Naive thymus-derived CD4-positive, alpha-beta T cell (primary cell): Measurements from ENCODE around the gene PRAMEF4. TPM values are rescaled to one million over a fixed set of nuclear protein-coding genes. Genes with fewer than 3 reads are reported as not detected.
"Not testable (repeated sequence)": the region's sequence is repeated elsewhere in the genome, so short reads cannot be mapped to it uniquely, and the experiment has no call there.

ENCODE experiments used
- ATAC-seq: fragments of 150-1000 bp; cut with Tn5 transposase; 2 replicates; pipeline ENCODE4 v1.10.0; 2021; ENCODE audit warnings: mild to moderate bottlenecking, moderate library complexity
- CTCF ChIA-PET: fragments of 350-600 bp; sonication (Branson Sonifier 250); formaldehyde crosslinking; loops from one replicate; lab custom pipeline; 2021; ENCODE audit warnings: antibody characterized with exemption; lab: Charles Lee
- POLR2A ChIA-PET: fragments of 350-600 bp; sonication (Branson Sonifier 250); formaldehyde crosslinking; loops from one replicate; lab custom pipeline; 2021; ENCODE audit warnings: antibody characterized with exemption, inconsistent platforms; lab: Charles Lee
- DNase-seq, 9 donors: peaks; one replicate each; pipeline versions ENCODE4 v3.0.0 to v3.0.0-alpha.2; 2020 to 2022; ENCODE audit warnings: mixed read lengths in 1 of 9
- H3K27ac ChIP-seq: one replicate; pipeline ENCODE4 v1.7.0; 2013; ENCODE audit warnings: mild to moderate bottlenecking, low read depth, low read length, moderate library complexity
- H3K27me3 ChIP-seq, 2 donors: one replicate each; pipeline ENCODE4 v1.7.0; 2013; ENCODE audit warnings: low read length in 2 of 2, mild to moderate bottlenecking in 2 of 2, moderate library complexity in 2 of 2; ENCODE audit not compliant: control insufficient read depth in 2 of 2, insufficient read depth in 2 of 2
- H3K36me3 ChIP-seq, 3 experiments: 1 replicate in 2 of 3; 2 replicates in 1 of 3; pipeline ENCODE4 v1.7.0; 2013; ENCODE audit warnings: low read length in 3 of 3, mild to moderate bottlenecking in 3 of 3, moderate library complexity in 1 of 3; ENCODE audit not compliant: insufficient read depth in 3 of 3, control insufficient read depth in 2 of 3
- H3K4me1 ChIP-seq, 2 donors: one replicate each; pipeline ENCODE4 v1.7.0; 2013; ENCODE audit warnings: low read length in 2 of 2, mild to moderate bottlenecking in 2 of 2, moderate library complexity in 1 of 2; ENCODE audit not compliant: control insufficient read depth in 2 of 2, insufficient read depth in 2 of 2
- H3K4me3 ChIP-seq: 2 replicates; pipeline ENCODE4 v1.7.0; 2013; ENCODE audit warnings: mild to moderate bottlenecking, low read length
- H3K9me3 ChIP-seq, 3 experiments: 1 replicate in 2 of 3; 2 replicates in 1 of 3; pipeline ENCODE4 v1.7.0; 2013; ENCODE audit warnings: low read length in 3 of 3; ENCODE audit not compliant: control insufficient read depth in 2 of 3
- H3K27ac Mint-ChIP-seq, 9 donors: one replicate each; pipeline ENCODE4 v1.8.0; 2020 to 2022; ENCODE audit warnings: mixed read lengths in 9 of 9, mild to moderate bottlenecking in 8 of 9, moderate library complexity in 5 of 9, inconsistent platforms in 2 of 9
- H3K27me3 Mint-ChIP-seq, 5 donors: one replicate each; pipeline ENCODE4 v1.8.0; 2021 to 2022; ENCODE audit warnings: mixed read lengths in 5 of 5, mild to moderate bottlenecking in 1 of 5
- H3K36me3 Mint-ChIP-seq, 5 donors: one replicate each; pipeline ENCODE4 v1.8.0; 2020 to 2022; ENCODE audit warnings: mixed read lengths in 5 of 5, mild to moderate bottlenecking in 3 of 5, inconsistent platforms in 1 of 5
- H3K4me1 Mint-ChIP-seq, 7 donors: one replicate each; pipeline ENCODE4 v1.8.0; 2020 to 2022; ENCODE audit warnings: mixed read lengths in 7 of 7, mild to moderate bottlenecking in 3 of 7, inconsistent platforms in 1 of 7
- H3K4me3 Mint-ChIP-seq, 10 donors: one replicate each; pipeline ENCODE4 v1.8.0; 2020 to 2022; ENCODE audit warnings: mild to moderate bottlenecking in 10 of 10, mixed read lengths in 10 of 10, moderate library complexity in 6 of 10, inconsistent platforms in 2 of 10
- H3K9me3 Mint-ChIP-seq, 11 donors: one replicate each; pipeline ENCODE4 v1.8.0; 2020 to 2022; ENCODE audit warnings: mixed read lengths in 11 of 11, mild to moderate bottlenecking in 4 of 11, inconsistent platforms in 1 of 11, moderate library complexity in 1 of 11
- intact Hi-C, 2 donors: fragments of 100-400 bp; cut with micrococcal nuclease; formaldehyde crosslinking; loops; one replicate each; pipeline ENCODE4 v1.15.1; 2023
- polyA plus RNA-seq, 2 donors: library from polyadenylated mRNA; unstranded; fragments of 300-500 nt; fragmentation: Illumina TruSeq; gene quantifications; one replicate each; pipeline ENCODE4 v1.2.3, GENCODE V29; 2021
- total RNA-seq, 6 experiments: library from RNA in 5 of 6; stranded (reverse) in 5 of 6; gene quantifications; 1 replicate in 5 of 6; 2 replicates in 1 of 6; pipeline ENCODE4 v1.2.3 and lab custom pipeline; 2021 to 2026

PRAMEF4 gene
- total and polyA plus RNA-seq, 7 experiments from 2014 or later, result not detected

- H3K4me3 ChIP-seq, H3K4me3 Mint-ChIP-seq, intact Hi-C loops: not testable (repeated sequence)
Observed at GRCh38 chr1:12878453-12878852, 7.5 kb downstream of the PRAMEF4 start.

DNA sequence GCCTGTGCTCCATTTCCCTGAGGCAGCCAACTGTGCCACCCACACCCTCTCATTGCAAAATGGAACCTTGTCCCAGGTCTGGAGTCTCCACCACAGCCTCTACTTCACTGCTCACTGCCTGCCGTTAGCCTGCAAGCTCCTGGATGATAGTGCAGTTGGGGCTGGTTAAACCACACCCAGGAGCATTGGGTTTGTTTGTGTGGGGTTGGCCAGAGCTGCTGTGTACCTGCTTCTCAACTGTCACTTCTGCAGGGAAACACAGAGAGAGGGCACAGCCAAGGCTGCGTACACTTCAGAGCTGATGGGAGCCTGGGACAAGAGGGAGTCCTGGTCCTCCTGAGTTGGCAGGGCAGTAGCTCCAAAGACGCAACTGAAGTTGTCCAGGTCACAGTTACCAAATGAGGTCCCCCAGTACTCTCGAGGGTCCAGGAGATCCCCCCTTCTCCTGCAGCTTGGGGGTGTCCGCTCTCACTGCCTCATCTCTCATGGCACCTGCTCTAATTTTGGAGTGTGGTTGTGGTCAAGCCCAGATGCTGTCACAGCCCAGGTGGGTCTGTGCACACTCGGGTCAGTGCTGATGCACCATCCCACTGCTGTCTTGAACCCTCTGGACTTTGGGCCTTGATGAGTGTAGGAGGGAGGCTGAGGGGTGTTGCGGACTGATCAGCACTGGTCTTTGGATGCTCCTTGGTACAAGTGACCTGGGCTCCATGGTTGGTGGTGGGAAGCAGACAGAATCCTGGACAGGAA, 22.7 kb downstream of the PRAMEF4 start:
- H3K36me3 Mint-ChIP-seq, H3K4me3 Mint-ChIP-seq: not testable (repeated sequence)

More at GRCh38 chr1:12878453-12878852, 7.5 kb downstream of the PRAMEF4 start:
- H3K4me1 ChIP-seq, H3K36me3 Mint-ChIP-seq, H3K36me3 ChIP-seq, H3K4me1 Mint-ChIP-seq, DNase-seq, H3K27ac Mint-ChIP-seq, H3K27ac ChIP-seq, H3K27me3 ChIP-seq, ATAC-seq, H3K9me3 Mint-ChIP-seq, H3K27me3 Mint-ChIP-seq, CTCF ChIA-PET, POLR2A ChIA-PET, H3K9me3 ChIP-seq: not testable (repeated sequence)

DNA sequence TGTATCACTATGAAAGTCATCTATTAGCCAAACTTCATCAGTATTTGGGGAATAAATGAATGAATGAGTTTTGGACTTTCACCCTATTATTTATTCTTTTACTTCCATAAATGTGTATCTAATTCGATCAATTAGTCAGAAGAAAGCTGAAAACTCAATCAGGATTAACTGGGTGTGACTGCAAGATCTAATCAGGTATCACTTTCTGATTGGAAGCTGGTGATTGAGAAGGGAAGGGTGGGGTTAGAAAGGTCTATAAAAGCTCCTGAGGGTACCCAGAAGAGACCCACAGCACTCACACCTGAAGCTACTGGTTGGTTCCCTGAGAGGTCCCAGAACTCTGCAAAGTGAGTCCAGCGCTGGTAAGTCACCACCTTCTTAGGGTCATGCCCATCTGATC, 29.2 kb downstream of the PRAMEF4 start, which contains the start of gene PRAMEF2:
Gene PRAMEF2, plus strand, starts transcription at position 301 of the 400 bp plus-strand sequence. CDS start 1,924 bp downstream, outside the sequence.
- H3K27me3 ChIP-seq, ATAC-seq, CTCF ChIA-PET, H3K27ac ChIP-seq, intact Hi-C loops, H3K36me3 ChIP-seq, H3K4me3 ChIP-seq, H3K9me3 ChIP-seq, H3K4me3 Mint-ChIP-seq, H3K36me3 Mint-ChIP-seq, H3K9me3 Mint-ChIP-seq, H3K27ac Mint-ChIP-seq, DNase-seq, H3K4me1 Mint-ChIP-seq, H3K4me1 ChIP-seq, POLR2A ChIA-PET: not testable (repeated sequence)
- H3K27me3 Mint-ChIP-seq, result peaks cover 0 to 22% (median 9%) of the 10 kb centered on the region in 5 donors

More for the DNA sequence above, 22.7 kb downstream of the PRAMEF4 start:
- POLR2A ChIA-PET, H3K9me3 ChIP-seq, H3K27me3 ChIP-seq, CTCF ChIA-PET, H3K4me1 ChIP-seq, DNase-seq, H3K4me3 ChIP-seq, H3K4me1 Mint-ChIP-seq, intact Hi-C loops, H3K27ac ChIP-seq, H3K27ac Mint-ChIP-seq, ATAC-seq, H3K9me3 Mint-ChIP-seq, H3K36me3 ChIP-seq: not testable (repeated sequence)
- peaks cover 0 to 18% (median 4%) of the 10 kb centered on the region in 5 donors for H3K27me3 Mint-ChIP-seq

DNA sequence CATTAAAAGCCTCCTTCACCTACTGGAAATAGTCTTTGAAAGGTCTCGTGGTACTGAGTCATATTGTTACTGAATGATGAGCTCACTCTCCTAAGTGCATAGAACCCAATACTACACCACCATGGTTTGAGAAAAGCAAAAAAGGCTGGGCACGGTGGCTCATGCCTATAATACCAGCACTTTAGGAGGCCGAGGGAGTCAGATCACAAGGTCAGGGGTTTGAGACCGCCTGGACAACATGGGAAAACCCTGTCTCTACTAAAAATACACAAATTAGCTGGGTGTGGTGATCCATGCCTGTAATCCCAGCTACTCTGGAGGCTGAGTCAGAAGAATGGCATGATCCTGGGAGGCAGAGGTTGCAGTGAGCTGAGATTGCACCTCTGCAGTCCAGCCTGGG, 34.2 kb downstream of the PRAMEF4 start:
- H3K4me3 ChIP-seq, result no peak overlapping the region

DNA sequence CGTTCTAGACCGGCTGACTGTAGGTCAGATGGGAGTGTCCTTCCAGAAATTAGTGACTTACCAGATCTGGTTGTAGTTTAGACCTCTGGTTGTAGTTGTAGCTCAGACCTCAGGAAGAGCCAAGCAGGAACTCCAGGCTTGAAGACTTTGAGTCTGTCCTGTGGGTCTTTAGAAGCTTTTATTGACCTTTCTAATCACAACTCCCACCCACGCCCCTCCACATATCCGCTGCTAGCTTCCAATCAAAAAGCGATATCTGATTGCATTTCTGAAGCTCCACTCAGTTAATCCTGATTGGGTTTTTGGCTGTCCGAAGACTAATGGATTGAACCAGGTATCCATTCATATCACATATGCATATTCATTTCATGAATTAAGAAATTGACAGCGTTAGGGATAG, 37.4 kb downstream of the PRAMEF4 start, which contains the start of gene HNRNPCL1:
Gene HNRNPCL1, minus strand, starts transcription at position 101 of the 400 bp plus-strand sequence. CDS start 431 bp downstream, outside the sequence.
- H3K27ac ChIP-seq, H3K36me3 ChIP-seq, H3K9me3 ChIP-seq, H3K4me1 ChIP-seq, intact Hi-C loops, H3K36me3 Mint-ChIP-seq, H3K27ac Mint-ChIP-seq, H3K4me3 Mint-ChIP-seq, ATAC-seq, H3K4me1 Mint-ChIP-seq, DNase-seq, H3K4me3 ChIP-seq, POLR2A ChIA-PET, CTCF ChIA-PET, H3K27me3 ChIP-seq: not testable (repeated sequence)
- Mint-ChIP-seq H3K9me3 (peaks cover 0 to 45% (median 5%) of the 10 kb centered on the region in 11 donors), H3K27me3 (peaks cover 0 to 20% (median 11%) of the 10 kb centered on the region in 5 donors)

More for the DNA sequence above, 34.2 kb downstream of the PRAMEF4 start:
- Histone ChIP-seq H3K4me1 (no peaks in the 10 kb centered on the region), H3K36me3 (no peaks in the 10 kb centered on the region), H3K27ac (no peak overlapping the region), H3K9me3 (no peaks in the 10 kb centered on the region), H3K27me3 (no peaks in the 10 kb centered on the region)
- no peak for DNase-seq
- H3K36me3 Mint-ChIP-seq, result no peaks in the 10 kb centered on the region
- no peak for ATAC-seq
- H3K27me3 Mint-ChIP-seq, result peaks cover 0 to 20% (median 9%) of the 10 kb centered on the region in 5 donors
- no peaks in the 10 kb centered on the region for H3K4me1 Mint-ChIP-seq
- ChIA-PET CTCF (no interaction called here), POLR2A (no interaction called here)
- no peak overlapping the region for H3K27ac Mint-ChIP-seq
- peaks cover 0 to 31% (median 5%) of the 10 kb centered on the region in 11 donors for H3K9me3 Mint-ChIP-seq
- H3K4me3 Mint-ChIP-seq, result no peak overlapping the region
- intact Hi-C loops, result no loop called here

DNA sequence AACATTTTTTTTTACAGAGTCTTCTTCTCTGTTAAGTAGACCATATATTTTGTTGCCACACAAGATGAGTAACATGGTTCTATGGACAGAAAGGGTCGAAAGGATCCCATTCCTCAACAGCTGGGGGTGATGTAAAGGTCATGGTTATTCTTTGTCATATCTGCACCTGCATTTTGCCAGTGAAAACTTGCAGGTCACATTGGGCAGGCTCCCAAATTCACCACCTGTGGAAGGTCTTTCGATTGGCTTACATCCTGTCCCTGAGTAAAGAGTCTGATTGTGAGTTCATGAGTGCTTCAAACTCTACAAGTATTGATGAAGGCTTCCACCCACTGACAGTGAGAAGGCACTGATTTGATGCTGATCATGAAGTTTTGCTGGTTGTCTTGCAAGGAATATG, 52.8 kb downstream of the PRAMEF4 start:
- H3K9me3 ChIP-seq, ATAC-seq, intact Hi-C loops, H3K36me3 Mint-ChIP-seq, H3K27me3 ChIP-seq, H3K4me3 Mint-ChIP-seq, H3K27ac Mint-ChIP-seq, H3K4me1 ChIP-seq, CTCF ChIA-PET, H3K4me1 Mint-ChIP-seq, H3K27ac ChIP-seq, H3K4me3 ChIP-seq, H3K36me3 ChIP-seq, DNase-seq, POLR2A ChIA-PET: not testable (repeated sequence)
- H3K27me3 Mint-ChIP-seq, result peaks cover 2 to 19% (median 15%) of the 10 kb centered on the region in 5 donors
- H3K9me3 Mint-ChIP-seq, result peaks cover 0 to 13% (median 0%) of the 10 kb centered on the region in 11 donors

- H3K9me3 Mint-ChIP-seq, result peaks cover 0 to 13% (median 0%) of the 10 kb centered on the region in 11 donors
- peaks cover 2 to 18% (median 13%) of the 10 kb centered on the region in 5 donors for H3K27me3 Mint-ChIP-seq
- POLR2A ChIA-PET, H3K27ac ChIP-seq, H3K4me1 Mint-ChIP-seq, DNase-seq, H3K4me1 ChIP-seq, CTCF ChIA-PET, H3K9me3 ChIP-seq, intact Hi-C loops, H3K27ac Mint-ChIP-seq, H3K36me3 Mint-ChIP-seq, H3K4me3 ChIP-seq, H3K4me3 Mint-ChIP-seq, ATAC-seq, H3K27me3 ChIP-seq, H3K36me3 ChIP-seq: not testable (repeated sequence)
Observed at GRCh38 chr1:12831310-12831709, 54.7 kb downstream of the PRAMEF4 start, which contains the start of gene PRAMEF11. Gene PRAMEF11 (minus strand): TSS chr1:12831410. CDS start chr1:12828789, 2,621 bp downstream.
